ENCODE results near the gene RAI14. TPM values are rescaled to one million over a fixed set of nuclear protein-coding genes. Genes with fewer than 3 reads are reported as not detected.

RAI14 gene
- total RNA-seq (2022; extraction: Qiagen RNA extraction), result 47.6 to 79.4 TPM (median 59.8 TPM) in 5 replicates

DNA sequence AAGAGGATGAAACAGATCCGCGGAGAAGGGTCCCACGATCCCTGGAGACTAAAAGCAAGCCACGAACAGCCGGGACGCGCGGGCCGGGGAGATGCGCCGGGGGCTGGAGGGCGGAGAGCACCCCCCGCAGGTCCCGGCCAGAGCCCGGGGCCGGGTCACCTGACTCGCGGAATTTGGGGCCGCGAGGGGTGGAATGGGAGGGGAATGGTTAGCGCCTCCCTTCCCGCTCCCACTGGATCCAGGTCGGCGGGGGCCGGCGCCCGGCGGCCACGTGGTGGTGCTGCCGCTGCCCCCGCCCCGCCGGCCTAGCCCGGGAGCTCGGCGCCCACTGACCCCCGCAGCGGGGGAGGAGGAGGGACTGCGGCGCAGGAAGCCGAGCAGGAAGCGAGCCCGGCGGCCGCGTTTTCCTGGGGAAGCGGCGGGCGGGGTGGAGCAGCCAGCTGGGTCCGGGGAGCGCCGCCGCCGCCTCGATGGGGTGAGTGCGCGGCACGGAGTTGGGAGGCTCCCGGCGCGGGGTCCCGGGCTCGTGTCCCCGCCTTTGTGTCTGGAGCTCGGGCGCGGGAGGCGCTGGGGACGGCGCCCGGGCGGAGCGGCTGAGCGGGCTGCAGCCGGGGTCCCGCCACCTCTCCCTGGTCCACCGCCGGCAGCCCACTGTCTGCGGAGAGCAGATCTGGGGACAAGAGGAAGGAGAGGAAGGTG is at the start of gene RAI14:
RAI14 (plus strand) TSS at position 328 of the 699 bp plus-strand sequence. CDS start 30,592 bp downstream, outside the sequence.

DNA sequence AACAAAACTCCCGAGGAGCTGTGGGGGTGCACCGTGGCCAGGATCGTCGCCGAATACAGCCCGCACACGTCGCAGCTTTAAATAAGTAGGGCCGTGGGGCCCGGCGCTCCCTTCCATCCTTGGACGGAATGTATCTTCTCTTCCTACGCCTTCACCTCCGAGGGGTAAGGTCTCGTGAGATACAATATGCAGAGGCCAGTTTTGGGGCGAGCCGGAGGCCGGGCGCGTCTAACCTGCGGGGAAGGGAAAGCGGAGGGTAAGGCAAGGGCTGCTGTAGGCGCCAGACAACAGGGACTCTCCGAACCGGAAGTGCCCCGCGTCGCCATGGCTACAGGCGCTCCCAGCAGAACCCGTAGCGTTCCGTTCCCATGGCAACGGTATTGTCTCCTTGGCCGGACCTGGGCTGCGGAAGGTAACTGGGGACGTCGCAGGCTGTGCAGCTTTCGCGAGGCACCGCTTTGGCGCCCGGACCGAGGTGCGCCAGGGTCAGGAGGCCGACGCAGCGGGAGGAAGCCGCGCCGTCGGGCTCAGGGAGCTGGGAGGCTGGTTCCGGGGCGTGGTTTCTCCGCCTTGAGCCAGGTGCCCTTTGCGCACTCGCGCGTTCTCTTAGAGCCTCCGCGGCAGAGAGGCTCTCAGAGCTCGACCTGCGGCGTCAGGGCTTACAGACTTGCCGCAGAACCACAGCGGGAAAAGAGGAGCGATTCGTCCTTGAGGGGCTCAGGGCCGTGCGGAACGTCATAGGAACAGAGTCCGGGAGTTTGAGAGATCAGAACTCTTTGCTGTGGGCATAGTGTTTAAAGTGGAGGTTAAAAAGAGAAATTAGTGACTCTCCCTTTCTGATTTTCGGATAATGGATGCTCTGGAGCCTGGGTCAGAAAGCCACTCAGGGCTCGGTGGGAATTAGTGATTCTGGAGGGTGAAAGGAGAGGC is 182.9 kb downstream of the RAI14 start, which contains the start of gene TTC23L:
TTC23L (plus strand) TSS at position 380 of the 930 bp plus-strand sequence. CDS start 1,508 bp downstream, outside the sequence.

Other genes with a start within 250 kb of the RAI14 start
- gene TTC23L, start 182.8 kb downstream of the RAI14 start, total RNA-seq (2022; extraction: Qiagen RNA extraction), result 0.03 to 0.21 TPM (median 0.12 TPM) in 5 replicates